HepG2 (cell line): ENCODE results near the gene RPGR. TPM values are rescaled to one million over a fixed set of nuclear protein-coding genes. Genes with fewer than 3 reads are reported as not detected.

Source experiments
- ATF4 ChIP-seq, 2 experiments: fragments of 450-650 bp in 1 of 2; sonication (generic) in 1 of 2; formaldehyde crosslinking; IDR thresholded peaks; 2 replicates each; pipeline versions ENCODE4 v1.5.0 to v1.8.0; 2020 to 2022; ENCODE audit warnings: mild to moderate bottlenecking in 1 of 2, missing genetic modification reagents in 1 of 2
- GATAD1 ChIP-seq: IDR thresholded peaks from 2 replicates; pipeline ENCODE4 v1.6.1; 2016; ENCODE audit warnings: missing genetic modification reagents, missing compliant biosample characterization
- HMG20A ChIP-seq: IDR thresholded peaks from 2 replicates; pipeline ENCODE4 v1.6.1; 2016; ENCODE audit warnings: borderline replicate concordance
- HOXA5 ChIP-seq: sonication (generic); formaldehyde crosslinking; IDR thresholded peaks from 2 replicates; pipeline ENCODE4 v1.4.0; 2020; ENCODE audit warnings: missing genetic modification reagents
- MIER3 ChIP-seq: IDR thresholded peaks from 2 replicates; pipeline ENCODE4 v1.6.1; 2016; ENCODE audit warnings: missing compliant biosample characterization, borderline replicate concordance
- MYC ChIP-seq: sonication (generic); formaldehyde crosslinking; IDR thresholded peaks from 2 replicates; pipeline ENCODE4 v1.9.0; 2021; ENCODE audit warnings: missing genetic modification reagents, borderline replicate concordance
- NR2C2 ChIP-seq: sonication (generic); formaldehyde crosslinking; IDR thresholded peaks from 2 replicates; pipeline ENCODE4 v1.4.0; 2020; ENCODE audit warnings: missing genetic modification reagents, mild to moderate bottlenecking, moderate library complexity, borderline replicate concordance
- ONECUT2 ChIP-seq: sonication (generic); formaldehyde crosslinking; IDR thresholded peaks from 2 replicates; pipeline ENCODE4 v1.4.0; 2020; ENCODE audit warnings: missing genetic modification reagents
- PHF20 ChIP-seq: sonication (generic); formaldehyde crosslinking; IDR thresholded peaks from 2 replicates; pipeline ENCODE4 v1.5.0; 2020; ENCODE audit warnings: mild to moderate bottlenecking, missing genetic modification reagents
- POLR2G ChIP-seq: fragments of 200-400 bp; formaldehyde crosslinking; IDR thresholded peaks from 2 replicates; pipeline ENCODE4 v1.6.1; 2018; ENCODE audit warnings: mild to moderate bottlenecking, low read depth, low read length, moderate library complexity
- SALL1 ChIP-seq: sonication (generic); formaldehyde crosslinking; IDR thresholded peaks from 2 replicates; pipeline ENCODE4 v1.8.0; 2022; ENCODE audit warnings: mild to moderate bottlenecking, missing genetic modification reagents
- TEAD3 ChIP-seq: optimal IDR thresholded peaks from 2 replicates; pipeline ENCODE3; 2016; ENCODE audit warnings: borderline replicate concordance
- THAP11 ChIP-seq: IDR thresholded peaks from 2 replicates; pipeline ENCODE4 v1.6.1; 2016; ENCODE audit warnings: missing biosample characterization, missing genetic modification reagents
- TIGD3 ChIP-seq: sonication (generic); formaldehyde crosslinking; IDR thresholded peaks from 2 replicates; pipeline ENCODE4 v1.5.1; 2020; ENCODE audit warnings: mild to moderate bottlenecking, missing genetic modification reagents, borderline replicate concordance
- ZFP41 ChIP-seq: sonication (generic); formaldehyde crosslinking; IDR thresholded peaks from 2 replicates; pipeline ENCODE4 v1.4.0; 2020; ENCODE audit warnings: mild to moderate bottlenecking, missing genetic modification reagents, borderline replicate concordance
- ZHX1 ChIP-seq: sonication (generic); formaldehyde crosslinking; IDR thresholded peaks from 2 replicates; pipeline ENCODE4 v1.8.1; 2022; ENCODE audit warnings: low read depth, mild to moderate bottlenecking, missing genetic modification reagents
- ZNF225 ChIP-seq: sonication (generic); formaldehyde crosslinking; IDR thresholded peaks from 2 replicates; pipeline ENCODE4 v1.4.0; 2020; ENCODE audit warnings: mild to moderate bottlenecking, missing genetic modification reagents
- ZNF556 ChIP-seq: sonication (generic); formaldehyde crosslinking; IDR thresholded peaks from 2 replicates; pipeline ENCODE4 v1.4.0; 2020; ENCODE audit warnings: mild to moderate bottlenecking, missing genetic modification reagents, borderline replicate concordance
- ZNF589 ChIP-seq: sonication (generic); formaldehyde crosslinking; conservative IDR thresholded peaks from 2 replicates; pipeline ENCODE4 v1.8.0; 2022; ENCODE audit warnings: mild to moderate bottlenecking, moderate library complexity, missing genetic modification reagents
- ZNF746 ChIP-seq: sonication (generic); formaldehyde crosslinking; IDR thresholded peaks from 2 replicates; pipeline ENCODE4 v1.8.0; 2022; ENCODE audit warnings: mild to moderate bottlenecking, missing genetic modification reagents
- ZNF792 ChIP-seq: IDR thresholded peaks from 2 replicates; pipeline ENCODE4 v1.6.1; 2016
- polyA plus RNA-seq, 8 experiments: library from polyadenylated mRNA; depleted of rRNA in 3 of 8; stranded (reverse) in 7 of 8; unstranded in 1 of 8; fragments of >200 nt; fragmentation: Illumina TruSeq in 4 of 8; extraction: Trizol in 4 of 8; gene quantifications; 2 replicates each; pipeline versions ENCODE4 v1.2.1 to v1.2.3, GENCODE V29; 2011 to 2016; ENCODE audit warnings: low read depth in 4 of 8, missing spikeins in 1 of 8, mixed read lengths in 1 of 8; ENCODE audit not compliant: insufficient read depth in 1 of 8
- total RNA-seq, 5 experiments: library from RNA; depleted of rRNA; stranded (reverse); fragments of >200 nt; fragmentation: Illumina TruSeq; extraction: Trizol; gene quantifications; 2 replicates each; pipeline ENCODE4 v1.2.3, GENCODE V29; 2016; ENCODE audit warnings: low read depth in 1 of 5
- TF ChIP-seq, protein P1 (sequence below): sonication (generic); formaldehyde crosslinking; IDR thresholded peaks from 2 replicates; pipeline ENCODE4 v1.8.0; 2022; ENCODE audit warnings: missing genetic modification reagents, mild to moderate bottlenecking, inconsistent platforms, borderline replicate concordance
- TF ChIP-seq, protein P2 (sequence below): sonication (generic); formaldehyde crosslinking; IDR thresholded peaks from 2 replicates; pipeline ENCODE4 v1.8.1; 2023; ENCODE audit warnings: mild to moderate bottlenecking, missing genetic modification reagents, borderline replicate concordance

RPGR gene
- total and polyA plus RNA-seq, 2 of the 13 experiments (the other 11 are each of a cell fraction or from before 2014, with no cell fraction given): 2.1 to 12.1 TPM

DNA sequence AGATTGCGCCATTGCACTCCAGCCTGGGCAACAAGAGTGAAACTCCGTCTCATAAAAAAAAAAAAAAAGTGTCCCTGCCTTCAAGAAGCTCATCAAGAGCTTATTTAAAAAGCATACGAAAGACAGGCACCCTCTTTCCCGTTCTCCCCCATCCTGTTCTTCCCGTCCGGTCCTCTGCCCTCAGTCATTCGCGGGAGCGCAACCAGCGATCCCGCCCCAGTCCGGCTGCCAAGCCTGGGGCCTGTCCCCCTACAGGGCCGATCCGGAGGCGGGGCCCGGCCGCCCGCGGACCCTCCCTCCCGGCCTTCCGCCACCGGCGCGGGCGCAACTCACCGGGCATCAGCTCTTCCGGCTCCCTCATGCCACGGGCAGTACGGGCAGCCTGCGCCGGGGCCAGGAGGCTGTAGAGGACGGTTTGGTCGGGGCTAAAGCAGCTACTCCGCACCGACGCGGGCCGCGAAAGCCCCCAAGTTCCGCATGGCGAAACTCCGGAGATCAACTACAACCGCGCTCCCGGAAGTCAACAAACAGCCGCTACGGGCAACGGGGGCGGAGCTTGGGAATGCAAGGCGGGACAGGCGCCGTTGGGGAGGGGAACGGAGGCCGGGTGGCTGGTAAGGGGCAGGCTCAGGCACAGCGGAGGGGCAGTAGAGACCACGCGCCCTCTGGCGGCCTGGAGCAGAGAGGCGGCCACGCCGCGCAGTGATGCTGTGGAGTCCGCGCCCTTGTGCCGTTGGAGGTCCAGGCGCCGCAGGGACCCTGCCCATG lies at the start of gene RPGR (continued):
- peak; percentile 33; the same call in 1 of the 2 replicates for TF ChIP-seq ZNF792
- peak; percentile 77 for TF ChIP-seq THAP11 (CRISPR knock-in tag)
- TF ChIP-seq NR2C2 (CRISPR knock-in tag): peak; percentile 39; the same call in 1 of the 2 replicates
- TF ChIP-seq ATF4 (CRISPR knock-in tag; IDR thresholded peaks at IDR 0.05): 0 out of 4 replicates have a peak, but pooled peaks of 1 of the 2 experiments have one; percentile 57
- TF ChIP-seq, protein P1, sequence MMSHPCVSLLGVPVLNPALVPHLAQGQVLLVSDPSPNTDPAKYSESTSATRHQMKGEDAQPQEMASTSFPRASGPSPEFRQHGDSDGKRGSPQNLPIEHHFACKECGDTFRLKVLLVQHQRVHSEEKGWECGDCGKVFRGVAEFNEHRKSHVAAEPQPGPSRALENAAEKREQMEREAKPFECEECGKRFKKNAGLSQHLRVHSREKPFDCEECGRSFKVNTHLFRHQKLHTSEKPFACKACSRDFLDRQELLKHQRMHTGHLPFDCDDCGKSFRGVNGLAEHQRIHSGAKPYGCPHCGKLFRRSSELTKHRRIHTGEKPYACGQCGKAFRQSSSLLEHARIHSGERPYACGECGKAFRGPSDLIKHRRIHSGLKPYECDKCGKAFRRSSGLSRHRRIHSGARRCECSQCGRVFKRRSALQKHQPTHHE (CRISPR knock-in tag): no peak
- TF ChIP-seq ZNF746: peak; percentile 38; the same call in 1 of the 2 replicates
- 0 out of 2 replicates have a peak, but pooled peaks have one; percentile 65 for TF ChIP-seq ZFP41
- TF ChIP-seq MIER3: no peak
- peak; percentile 15; the same call in 1 of the 2 replicates for TF ChIP-seq HMG20A (CRISPR knock-in tag)
- peak; percentile 83; the same call in 1 of the 2 replicates for TF ChIP-seq MYC
- TF ChIP-seq TEAD3: peak; percentile 61
- TF ChIP-seq, protein P2, sequence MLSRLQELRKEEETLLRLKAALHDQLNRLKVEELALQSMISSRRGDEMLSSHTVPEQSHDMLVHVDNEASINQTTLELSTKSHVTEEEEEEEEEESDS (CRISPR knock-in tag): no peak
- TF ChIP-seq TIGD3 (CRISPR knock-in tag): no peak
- peak; percentile 31; the same call in 1 of the 2 replicates for TF ChIP-seq ZNF556 (CRISPR knock-in tag)
- no peak for TF ChIP-seq ZHX1 (CRISPR knock-in tag)
- no peak for TF ChIP-seq ONECUT2 (CRISPR knock-in tag)
- peak; percentile 49; the same call in 1 of the 2 replicates for TF ChIP-seq HOXA5 (CRISPR knock-in tag)
- peak; percentile 62 for TF ChIP-seq PHF20
- 0 out of 2 replicates have a peak, but pooled peaks have one; percentile 39 for TF ChIP-seq POLR2G
- TF ChIP-seq ZNF225: no peak
- TF ChIP-seq GATAD1: peak; percentile 85
- peak; percentile 75 for TF ChIP-seq SALL1 (CRISPR knock-in tag)
- peak; percentile 51; the same call in 1 of the 2 replicates for TF ChIP-seq ZNF589
